IPS DF 6.9 (cell line): ENCODE measurements around the gene MIA2.
A peak's percentile ranks its signal among the peaks of the same experiment; 100 is the strongest.
"Not testable (repeated sequence)": the region's sequence is repeated elsewhere in the genome, so short reads cannot be mapped to it uniquely, and the experiment has no call there.

Experiments used
- DNase-seq: peaks from one replicate; pipeline ENCODE4 v3.0.0-alpha.2; 2013; ENCODE audit warnings: low read depth, low spot score
- H3K27ac ChIP-seq: one replicate; pipeline ENCODE4 v1.5.1; 2013; ENCODE audit warnings: low read length, control low read depth
- H3K27me3 ChIP-seq: 2 replicates; pipeline ENCODE4 v1.6.1; 2013; ENCODE audit warnings: mild to moderate bottlenecking, low read length; ENCODE audit not compliant: control insufficient read depth, insufficient read depth
- H3K36me3 ChIP-seq: 2 replicates; pipeline ENCODE4 v1.6.1; 2013; ENCODE audit warnings: low read length; ENCODE audit not compliant: control insufficient read depth, insufficient read depth
- H3K4me1 ChIP-seq: 2 replicates; pipeline ENCODE4 v1.6.1; 2013; ENCODE audit warnings: low read length; ENCODE audit not compliant: control insufficient read depth, insufficient read depth
- H3K4me3 ChIP-seq: 2 replicates; pipeline ENCODE4 v1.5.1; 2013; ENCODE audit warnings: mild to moderate bottlenecking, low read length
- H3K9me3 ChIP-seq: 2 replicates; pipeline ENCODE4 v1.6.1; 2013; ENCODE audit warnings: low read length, inconsistent platforms; ENCODE audit not compliant: control insufficient read depth, insufficient read depth
- WGBS: extraction: QIAGEN DNeasy Blood & Tissue Kit; methylation state at CpG from one replicate; pipeline ENCODE4 v1.1.7; 2013; ENCODE audit warnings: mixed read lengths, missing lambda C conversion rate; ENCODE audit not compliant: insufficient read length, insufficient coverage; 5-methylcytosine and 5-hydroxymethylcytosine counted together

Gene MIA2

DNA sequence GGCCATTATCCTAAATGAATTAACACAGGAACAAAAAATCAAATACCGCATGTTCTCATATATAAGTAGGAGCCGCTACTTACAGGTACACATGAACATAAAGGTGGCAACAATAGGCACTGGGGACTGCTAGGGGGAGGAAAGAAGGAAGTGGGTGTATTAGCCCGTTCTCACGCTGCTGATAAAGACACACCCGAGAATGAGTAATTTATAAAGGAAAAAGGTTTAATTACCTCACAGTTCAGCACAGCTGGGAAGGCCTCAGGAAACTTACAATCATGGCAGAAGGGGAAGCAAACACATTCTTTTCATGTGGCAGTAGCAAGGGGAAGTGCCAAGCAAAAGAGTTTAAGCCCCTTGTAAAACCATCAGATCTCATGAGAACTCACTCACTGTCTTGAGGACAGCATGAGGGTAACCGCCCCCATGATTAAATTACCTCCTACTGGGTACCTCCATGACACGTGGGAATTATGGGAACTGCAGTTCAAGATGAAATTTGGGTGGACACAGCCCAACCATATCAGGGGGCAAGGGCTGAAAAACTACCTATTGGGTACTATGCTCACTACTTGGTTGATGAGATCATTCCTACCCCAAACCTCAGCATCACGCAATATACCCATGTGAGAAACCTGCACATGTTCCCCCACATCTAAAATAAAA, 16.4 kb upstream of the MIA2 start:
- H3K4me3 ChIP-seq = no peak overlapping the region
- no peaks in the 10 kb centered on the region for H3K27me3 ChIP-seq
- no peak overlapping the region for H3K27ac ChIP-seq
- H3K9me3 ChIP-seq = no peaks in the 10 kb centered on the region
- no peaks in the 10 kb centered on the region for H3K36me3 ChIP-seq
- WGBS = no CpG with 5 or more reads among the region's 8 CpGs
- no peaks in the 10 kb centered on the region for H3K4me1 ChIP-seq
- no peak for DNase-seq

DNA sequence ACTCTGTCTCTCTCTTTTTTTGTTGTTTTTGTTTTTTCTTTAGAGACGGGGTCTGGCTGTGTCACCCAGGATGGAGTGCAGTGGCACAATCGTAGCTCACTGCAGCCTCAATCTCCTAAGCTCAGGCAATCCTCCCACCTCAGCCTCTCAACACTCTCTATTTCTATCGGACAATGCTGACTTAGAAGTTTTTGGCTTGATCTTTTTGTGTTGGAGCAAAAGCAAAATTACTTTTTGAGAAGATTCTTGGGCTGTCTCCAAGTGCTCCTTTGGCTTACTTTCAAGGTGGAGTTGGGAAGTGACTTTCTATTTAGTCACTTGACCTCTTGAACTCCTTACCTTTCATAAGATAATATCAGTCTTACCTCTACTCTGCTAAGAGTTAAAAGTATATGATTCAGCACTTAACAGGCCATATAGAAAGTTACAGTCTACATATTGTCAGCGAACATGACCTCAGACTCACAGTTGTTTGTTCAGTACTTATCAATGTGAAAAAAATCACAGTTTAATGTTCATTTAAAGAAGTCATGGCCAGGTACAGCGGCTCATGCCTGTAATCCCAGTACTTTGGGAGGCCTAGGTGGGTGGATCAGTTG, 15.4 kb upstream of the MIA2 start:
- Histone ChIP-seq H3K4me1 (no peaks in the 10 kb centered on the region), H3K9me3 (no peaks in the 10 kb centered on the region), H3K27me3 (no peaks in the 10 kb centered on the region), H3K4me3 (no peak overlapping the region), H3K36me3 (no peaks in the 10 kb centered on the region), H3K27ac (no peak overlapping the region)
- no peak for DNase-seq
- no CpG with 5 or more reads among the region's 5 CpGs for WGBS

DNA sequence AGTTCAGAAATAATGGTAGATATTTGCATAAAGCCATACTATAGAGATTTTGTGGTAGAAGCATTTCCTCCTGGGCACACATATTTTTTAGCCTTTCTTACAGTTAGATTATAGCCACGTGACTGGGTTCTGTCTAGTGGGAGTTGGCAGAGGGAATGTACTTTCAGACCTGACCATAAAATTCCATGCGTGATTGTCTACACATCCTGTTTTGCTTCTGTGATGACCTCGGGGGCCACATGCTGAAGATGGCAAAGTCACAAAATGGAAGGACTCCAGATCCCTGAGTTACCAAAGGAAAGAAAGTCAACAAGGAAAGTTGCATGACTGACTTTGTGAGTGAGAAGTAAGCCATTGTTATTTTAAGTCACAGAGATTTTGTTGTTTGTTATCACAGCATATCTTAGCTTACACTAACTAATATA, 14.6 kb upstream of the MIA2 start:
- no peak for DNase-seq

DNA sequence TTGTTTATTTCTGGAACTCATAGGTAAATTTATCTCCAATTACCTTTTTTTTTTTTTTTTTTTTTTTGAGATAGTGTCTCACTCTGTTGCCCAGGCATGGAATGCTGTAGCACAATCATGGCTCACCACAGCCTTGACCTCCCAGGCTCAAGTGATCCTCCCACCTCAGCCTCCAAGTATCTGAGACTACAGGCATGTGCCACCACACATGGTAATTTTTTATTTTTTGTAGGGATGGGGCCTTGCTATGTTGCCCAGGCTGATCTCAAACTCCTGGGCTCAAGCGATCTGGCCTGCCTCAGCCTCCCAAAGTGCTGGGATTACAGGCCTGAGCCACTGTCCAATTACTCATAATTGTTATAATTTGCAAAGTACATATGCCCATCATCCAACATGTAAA, 13.2 kb upstream of the MIA2 start:
- H3K27ac ChIP-seq, DNase-seq, H3K4me3 ChIP-seq, H3K27me3 ChIP-seq, H3K9me3 ChIP-seq, H3K36me3 ChIP-seq, H3K4me1 ChIP-seq: not testable (repeated sequence)
- no CpG with 5 or more reads among the region's 1 CpG for WGBS

More for the DNA sequence above, 14.6 kb upstream of the MIA2 start:
- no peak overlapping the region for H3K27ac ChIP-seq
- no peaks in the 10 kb centered on the region for H3K9me3 ChIP-seq
- H3K4me1 ChIP-seq = no peaks in the 10 kb centered on the region
- no peaks in the 10 kb centered on the region for H3K36me3 ChIP-seq
- no CpG with 5 or more reads among the region's 3 CpGs for WGBS
- no peaks in the 10 kb centered on the region for H3K27me3 ChIP-seq
- no peak overlapping the region for H3K4me3 ChIP-seq

DNA sequence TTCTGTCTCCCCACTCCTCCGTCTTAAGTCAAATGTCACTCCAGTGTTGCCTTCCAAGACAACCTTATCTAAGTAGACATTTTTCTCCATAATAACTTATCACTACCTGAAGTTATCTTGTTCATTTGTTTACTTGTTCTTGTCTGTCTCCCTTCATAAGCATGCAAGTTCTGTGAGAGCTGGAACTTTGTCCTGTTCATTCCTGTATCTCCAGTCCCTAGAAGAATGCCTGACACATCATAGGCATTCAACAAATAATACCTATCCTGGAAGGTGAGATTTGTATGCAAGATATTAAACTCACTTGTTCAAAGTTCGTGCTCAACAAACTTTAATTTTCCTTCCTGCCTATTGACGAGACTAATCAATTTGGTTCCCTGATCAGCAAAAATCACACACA, 5.7 kb upstream of the MIA2 start:
- no CpG with 5 or more reads among the region's 3 CpGs for WGBS
- no peaks in the 10 kb centered on the region for H3K9me3 ChIP-seq
- no peak for DNase-seq
- H3K27ac ChIP-seq = no peak overlapping the region
- H3K36me3 ChIP-seq = no peaks in the 10 kb centered on the region
- no peaks in the 10 kb centered on the region for H3K27me3 ChIP-seq
- H3K4me3 ChIP-seq = no peak overlapping the region
- H3K4me1 ChIP-seq = no peaks in the 10 kb centered on the region

DNA sequence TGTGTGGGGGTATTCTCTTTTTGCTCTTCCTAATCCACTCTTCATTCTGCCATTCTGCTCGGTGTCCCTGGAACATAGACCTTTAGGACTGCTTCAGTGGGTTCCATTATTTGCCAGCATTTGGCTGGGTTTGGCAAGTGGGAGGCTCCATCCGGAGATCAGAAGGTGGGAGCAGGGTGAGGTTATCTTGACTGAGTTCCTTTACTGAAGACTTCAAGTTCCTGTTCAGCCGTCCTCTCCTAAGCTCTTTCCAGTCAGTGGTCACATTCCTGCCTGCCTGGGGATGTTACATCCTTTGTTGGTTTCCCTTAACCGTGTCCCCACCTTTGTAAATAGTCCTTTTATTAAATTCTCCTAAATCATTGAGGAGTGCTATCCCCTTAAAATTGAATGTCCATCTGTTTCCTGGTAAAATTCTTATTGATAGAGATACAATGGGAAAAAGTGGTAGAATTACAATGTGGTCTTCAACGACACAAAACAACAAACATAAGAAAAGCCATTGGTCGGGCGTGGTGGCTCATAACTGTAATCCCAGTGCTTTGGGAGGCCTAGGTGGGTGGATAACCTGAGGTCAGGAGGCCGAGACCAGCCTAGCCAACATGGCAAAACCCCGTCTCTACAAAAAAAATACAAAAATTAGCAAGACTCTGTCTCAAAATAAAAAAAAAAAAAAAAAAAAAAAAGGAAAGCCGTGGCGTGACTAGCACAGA, 5.0 kb upstream of the MIA2 start:
- H3K27me3 ChIP-seq = no peaks in the 10 kb centered on the region
- H3K4me1 ChIP-seq = no peaks in the 10 kb centered on the region
- DNase-seq = no peak
- H3K4me3 ChIP-seq = no peak overlapping the region
- WGBS = no CpG with 5 or more reads among the region's 11 CpGs
- H3K9me3 ChIP-seq = no peaks in the 10 kb centered on the region
- no peak overlapping the region for H3K27ac ChIP-seq
- H3K36me3 ChIP-seq = no peaks in the 10 kb centered on the region

DNA sequence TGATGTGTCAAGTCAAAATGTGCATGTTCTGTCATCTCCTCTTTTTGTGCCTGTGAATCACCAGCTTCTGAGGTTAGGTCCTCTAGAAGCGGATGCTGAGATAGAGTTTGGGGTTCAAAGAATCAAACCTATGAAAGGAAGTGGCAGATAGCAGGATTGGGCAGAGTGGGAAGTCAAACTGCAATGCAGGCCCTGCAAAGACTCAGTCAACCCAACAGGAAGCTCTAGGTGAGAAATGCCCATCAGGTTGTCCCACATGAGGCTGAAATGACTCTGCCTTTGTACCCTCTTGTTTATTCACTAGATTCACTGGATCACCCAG, 4.5 kb upstream of the MIA2 start:
- no peaks in the 10 kb centered on the region for H3K27me3 ChIP-seq
- no peaks in the 10 kb centered on the region for H3K9me3 ChIP-seq
- no peak overlapping the region for H3K4me3 ChIP-seq
- no peak for DNase-seq
- no peaks in the 10 kb centered on the region for H3K36me3 ChIP-seq
- H3K4me1 ChIP-seq = no peaks in the 10 kb centered on the region
- H3K27ac ChIP-seq = no peak overlapping the region
- whole genome bisulfite sequencing = no CpG with 5 or more reads among the region's 1 CpG

DNA sequence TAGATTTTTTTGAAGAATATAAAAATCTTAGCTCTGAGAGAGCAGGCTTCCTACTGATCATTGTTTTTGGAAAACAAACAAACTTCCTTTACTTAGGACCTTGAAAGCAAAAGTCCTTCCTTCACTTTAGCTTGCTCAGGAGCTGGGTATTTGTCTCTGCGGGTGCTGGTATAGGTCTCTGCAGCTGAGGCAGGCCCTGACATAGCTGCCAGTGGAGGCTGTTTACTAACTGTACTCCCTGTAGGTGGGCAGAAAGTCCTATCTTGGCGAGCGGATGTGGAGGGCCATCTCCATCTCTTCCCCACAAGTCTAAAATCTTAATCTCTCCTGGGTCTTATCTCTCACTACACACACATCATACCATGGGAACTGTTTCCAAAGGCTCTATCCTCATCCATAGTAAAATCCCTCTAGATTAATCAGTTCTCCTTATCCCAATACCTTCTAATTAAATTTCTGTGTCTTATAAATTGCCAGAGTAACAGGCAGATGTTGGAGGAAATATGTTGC, 4.1 kb upstream of the MIA2 start:
- no peaks in the 10 kb centered on the region for H3K36me3 ChIP-seq
- no CpG with 5 or more reads among the region's 3 CpGs for WGBS
- H3K4me1 ChIP-seq = no peaks in the 10 kb centered on the region
- no peak overlapping the region for H3K27ac ChIP-seq
- H3K4me3 ChIP-seq = no peak overlapping the region
- no peaks in the 10 kb centered on the region for H3K9me3 ChIP-seq
- DNase-seq = no peak
- no peaks in the 10 kb centered on the region for H3K27me3 ChIP-seq

DNA sequence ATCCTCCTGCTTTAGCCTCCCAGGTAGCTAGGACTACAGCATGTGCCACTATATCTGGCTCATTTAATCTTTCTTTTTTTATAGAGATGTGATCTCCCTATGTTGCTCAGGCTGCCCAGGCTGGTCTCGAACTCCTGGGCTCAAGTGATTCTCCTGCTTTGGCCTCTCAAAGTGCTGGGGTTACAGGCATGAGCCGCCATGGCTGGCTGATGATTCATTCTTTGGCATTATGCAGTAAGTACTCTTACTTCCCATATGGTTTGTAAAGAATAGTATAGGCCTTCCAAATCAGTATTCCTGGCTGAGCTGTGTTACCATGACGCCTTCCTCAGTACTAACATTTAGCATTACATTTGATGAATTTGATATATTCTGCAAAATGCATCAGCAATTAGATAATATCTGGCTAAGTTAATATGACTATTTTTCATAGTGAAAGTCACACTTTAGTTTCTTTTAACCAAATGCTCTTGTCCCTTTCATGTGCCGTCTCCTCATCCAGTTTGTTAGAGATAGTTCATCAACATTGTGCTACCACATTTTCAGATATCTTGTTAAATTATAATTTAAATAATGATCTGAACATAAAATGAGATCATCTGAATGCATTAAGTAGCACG, 3.2 kb upstream of the MIA2 start:
- no peaks in the 10 kb centered on the region for H3K9me3 ChIP-seq

DNA sequence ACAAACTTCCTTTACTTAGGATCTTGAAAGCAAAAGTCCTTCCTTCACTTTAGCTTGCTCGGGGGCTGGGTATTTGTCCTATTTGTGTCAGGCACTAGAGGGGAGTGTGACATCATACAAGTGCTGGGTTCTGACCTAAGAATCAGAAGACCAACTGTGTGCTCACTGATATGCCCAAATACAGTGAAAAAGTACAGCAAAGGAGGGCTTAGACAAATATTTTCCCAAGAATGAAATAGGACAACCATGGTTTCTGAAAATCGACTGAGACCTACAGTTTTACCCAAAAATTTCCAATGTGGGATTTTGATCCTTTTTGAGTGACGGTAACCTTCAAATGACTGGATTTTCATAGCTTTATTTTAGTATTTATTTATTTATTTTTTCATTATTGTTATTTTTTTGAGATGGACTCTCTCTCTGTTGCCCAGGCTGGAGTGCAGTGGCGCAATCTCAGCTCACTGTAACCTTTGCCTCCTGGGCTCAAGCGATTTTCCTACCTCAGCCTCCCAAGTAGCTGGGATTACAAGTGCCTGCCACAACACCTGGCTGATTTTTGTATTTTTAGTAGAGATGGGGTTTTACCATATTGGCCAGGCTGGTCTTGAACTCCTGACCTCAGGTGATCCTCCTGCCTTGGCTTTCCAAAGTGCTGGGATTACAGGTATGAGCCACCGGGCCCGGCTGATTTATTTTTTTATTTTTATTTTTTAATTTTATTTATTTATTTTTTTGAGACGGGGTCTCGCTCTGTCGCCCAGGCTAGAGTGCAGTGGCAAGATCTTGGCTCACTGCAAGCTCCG, 1.8 kb upstream of the MIA2 start:
- not testable (repeated sequence) for H3K4me1 ChIP-seq, H3K27me3 ChIP-seq, H3K27ac ChIP-seq, H3K36me3 ChIP-seq, H3K4me3 ChIP-seq, H3K9me3 ChIP-seq
- no CpG with 5 or more reads among the region's 11 CpGs for WGBS
- DNase-seq = peak; percentile 39

More for the DNA sequence above, 3.2 kb upstream of the MIA2 start:
- WGBS = no CpG with 5 or more reads among the region's 5 CpGs
- no peak overlapping the region for H3K4me3 ChIP-seq
- H3K36me3 ChIP-seq = no peaks in the 10 kb centered on the region
- H3K27me3 ChIP-seq = no peaks in the 10 kb centered on the region
- no peak for DNase-seq
- no peak overlapping the region for H3K27ac ChIP-seq
- no peaks in the 10 kb centered on the region for H3K4me1 ChIP-seq
